Naive thymus-derived CD4-positive, alpha-beta T cell (primary cell): ENCODE results near the gene B4GALNT3. TPM values are rescaled to one million over a fixed set of nuclear protein-coding genes. Genes with fewer than 3 reads are reported as not detected.

Experiments
- ATAC-seq: fragments of 150-1000 bp; cut with Tn5 transposase; 2 replicates; pipeline ENCODE4 v1.10.0; 2021; ENCODE audit warnings: mild to moderate bottlenecking, moderate library complexity
- CTCF ChIA-PET: fragments of 350-600 bp; sonication (Branson Sonifier 250); formaldehyde crosslinking; loops from one replicate; lab custom pipeline; 2021; ENCODE audit warnings: antibody characterized with exemption; lab: Charles Lee
- POLR2A ChIA-PET: fragments of 350-600 bp; sonication (Branson Sonifier 250); formaldehyde crosslinking; loops from one replicate; lab custom pipeline; 2021; ENCODE audit warnings: antibody characterized with exemption, inconsistent platforms; lab: Charles Lee
- DNase-seq, 9 donors: peaks; one replicate each; pipeline versions ENCODE4 v3.0.0 to v3.0.0-alpha.2; 2020 to 2022; ENCODE audit warnings: mixed read lengths in 1 of 9
- H3K27ac ChIP-seq: one replicate; pipeline ENCODE4 v1.7.0; 2013; ENCODE audit warnings: mild to moderate bottlenecking, low read depth, low read length, moderate library complexity
- H3K27me3 ChIP-seq, 2 donors: one replicate each; pipeline ENCODE4 v1.7.0; 2013; ENCODE audit warnings: low read length in 2 of 2, mild to moderate bottlenecking in 2 of 2, moderate library complexity in 2 of 2; ENCODE audit not compliant: control insufficient read depth in 2 of 2, insufficient read depth in 2 of 2
- H3K36me3 ChIP-seq, 3 experiments: 1 replicate in 2 of 3; 2 replicates in 1 of 3; pipeline ENCODE4 v1.7.0; 2013; ENCODE audit warnings: low read length in 3 of 3, mild to moderate bottlenecking in 3 of 3, moderate library complexity in 1 of 3; ENCODE audit not compliant: insufficient read depth in 3 of 3, control insufficient read depth in 2 of 3
- H3K4me1 ChIP-seq, 2 donors: one replicate each; pipeline ENCODE4 v1.7.0; 2013; ENCODE audit warnings: low read length in 2 of 2, mild to moderate bottlenecking in 2 of 2, moderate library complexity in 1 of 2; ENCODE audit not compliant: control insufficient read depth in 2 of 2, insufficient read depth in 2 of 2
- H3K4me3 ChIP-seq: 2 replicates; pipeline ENCODE4 v1.7.0; 2013; ENCODE audit warnings: mild to moderate bottlenecking, low read length
- H3K9me3 ChIP-seq, 3 experiments: 1 replicate in 2 of 3; 2 replicates in 1 of 3; pipeline ENCODE4 v1.7.0; 2013; ENCODE audit warnings: low read length in 3 of 3; ENCODE audit not compliant: control insufficient read depth in 2 of 3
- H3K27ac Mint-ChIP-seq, 9 donors: one replicate each; pipeline ENCODE4 v1.8.0; 2020 to 2022; ENCODE audit warnings: mixed read lengths in 9 of 9, mild to moderate bottlenecking in 8 of 9, moderate library complexity in 5 of 9, inconsistent platforms in 2 of 9
- H3K27me3 Mint-ChIP-seq, 5 donors: one replicate each; pipeline ENCODE4 v1.8.0; 2021 to 2022; ENCODE audit warnings: mixed read lengths in 5 of 5, mild to moderate bottlenecking in 1 of 5
- H3K36me3 Mint-ChIP-seq, 5 donors: one replicate each; pipeline ENCODE4 v1.8.0; 2020 to 2022; ENCODE audit warnings: mixed read lengths in 5 of 5, mild to moderate bottlenecking in 3 of 5, inconsistent platforms in 1 of 5
- H3K4me1 Mint-ChIP-seq, 7 donors: one replicate each; pipeline ENCODE4 v1.8.0; 2020 to 2022; ENCODE audit warnings: mixed read lengths in 7 of 7, mild to moderate bottlenecking in 3 of 7, inconsistent platforms in 1 of 7
- H3K4me3 Mint-ChIP-seq, 10 donors: one replicate each; pipeline ENCODE4 v1.8.0; 2020 to 2022; ENCODE audit warnings: mild to moderate bottlenecking in 10 of 10, mixed read lengths in 10 of 10, moderate library complexity in 6 of 10, inconsistent platforms in 2 of 10
- H3K9me3 Mint-ChIP-seq, 11 donors: one replicate each; pipeline ENCODE4 v1.8.0; 2020 to 2022; ENCODE audit warnings: mixed read lengths in 11 of 11, mild to moderate bottlenecking in 4 of 11, inconsistent platforms in 1 of 11, moderate library complexity in 1 of 11
- intact Hi-C, 2 donors: fragments of 100-400 bp; cut with micrococcal nuclease; formaldehyde crosslinking; loops; one replicate each; pipeline ENCODE4 v1.15.1; 2023
- polyA plus RNA-seq, 2 donors: library from polyadenylated mRNA; unstranded; fragments of 300-500 nt; fragmentation: Illumina TruSeq; gene quantifications; one replicate each; pipeline ENCODE4 v1.2.3, GENCODE V29; 2021
- total RNA-seq, 6 experiments: library from RNA in 5 of 6; stranded (reverse) in 5 of 6; gene quantifications; 1 replicate in 5 of 6; 2 replicates in 1 of 6; pipeline ENCODE4 v1.2.3 and lab custom pipeline; 2021 to 2026

The B4GALNT3 gene
- total and polyA plus RNA-seq, 7 experiments from 2014 or later = 0.21 to 12.2 (median 1.3) TPM

GRCh38 chr12:447141-447540 is 12.6 kb upstream of the B4GALNT3 start:
- CTCF ChIA-PET = no interaction called here
- Histone ChIP-seq H3K4me1 (no peaks in the 10 kb centered on the region), H3K4me3 (no peak overlapping the region), H3K36me3 (no peaks in the 10 kb centered on the region), H3K9me3 (no peaks in the 10 kb centered on the region), H3K27ac (no peak overlapping the region), H3K27me3 (no peaks in the 10 kb centered on the region)
- H3K4me3 Mint-ChIP-seq = no peak overlapping the region
- H3K36me3 Mint-ChIP-seq = peaks cover 0 to 3% (median 0%) of the 10 kb centered on the region in 5 donors
- no peaks in the 10 kb centered on the region for H3K4me1 Mint-ChIP-seq
- DNase-seq = no peak
- no peaks in the 10 kb centered on the region for H3K9me3 Mint-ChIP-seq
- H3K27me3 Mint-ChIP-seq = peaks cover 0 to 7% (median 0%) of the 10 kb centered on the region in 5 donors
- H3K27ac Mint-ChIP-seq = no peak overlapping the region
- POLR2A ChIA-PET = no interaction called here
- no peak for ATAC-seq
- intact Hi-C loops = no loop called here

- H3K4me1 Mint-ChIP-seq = peaks cover 0 to 7% (median 0%) of the 10 kb centered on the region in 7 donors
- intact Hi-C loops = no loop called here
- no peaks in the 10 kb centered on the region for H3K36me3 Mint-ChIP-seq
- ChIA-PET POLR2A (no interaction called here), CTCF (interaction anchor here (1.0 to 1.5 kb wide), 4 partner anchors 14 to 109 kb away, joined by 3 to 5 read pairs (median 4); no protein-coding TSS in a partner anchor)
- no peak overlapping the region for H3K4me3 Mint-ChIP-seq
- H3K36me3 ChIP-seq = no peaks in the 10 kb centered on the region
- DNase-seq (no peak), ATAC-seq (no peak)
- no peaks in the 10 kb centered on the region for H3K4me1 ChIP-seq
- H3K27ac Mint-ChIP-seq = no peak overlapping the region
- H3K9me3 ChIP-seq = no peaks in the 10 kb centered on the region
- H3K27me3 Mint-ChIP-seq = peaks cover 0 to 7% (median 0%) of the 10 kb centered on the region in 5 donors
- H3K9me3 Mint-ChIP-seq = no peaks in the 10 kb centered on the region
- H3K27ac ChIP-seq = no peak overlapping the region
- H3K27me3 ChIP-seq = no peaks in the 10 kb centered on the region
- H3K4me3 ChIP-seq = no peak overlapping the region
These were observed 10.5 kb upstream of the B4GALNT3 start for GRCh38 chr12:449203-449602.

GRCh38 chr12:450438-450837 is 9.3 kb upstream of the B4GALNT3 start:
- Histone ChIP-seq H3K4me1 (no peaks in the 10 kb centered on the region), H3K27ac (no peak overlapping the region), H3K27me3 (no peaks in the 10 kb centered on the region), H3K4me3 (no peak overlapping the region), H3K9me3 (no peaks in the 10 kb centered on the region), H3K36me3 (no peaks in the 10 kb centered on the region)
- Mint-ChIP-seq H3K4me3 (no peak overlapping the region), H3K9me3 (no peaks in the 10 kb centered on the region), H3K36me3 (no peaks in the 10 kb centered on the region), H3K27ac (no peak overlapping the region), H3K4me1 (peaks cover 0 to 8% (median 0%) of the 10 kb centered on the region in 7 donors), H3K27me3 (peaks cover 0 to 15% (median 0%) of the 10 kb centered on the region in 5 donors)
- intact Hi-C loops = no loop called here
- no peak for ATAC-seq
- CTCF ChIA-PET = interaction anchor here (1.0 to 1.1 kb wide), 2 partner anchors 9 to 108 kb away, joined by 3 to 4 read pairs; no protein-coding TSS in a partner anchor
- POLR2A ChIA-PET = interaction anchor here (0.7 kb wide), 1 partner anchor 86 kb away, joined by 6 read pairs; no protein-coding TSS in a partner anchor
- DNase-seq = no peak

- Mint-ChIP-seq H3K36me3 (no peaks in the 10 kb centered on the region), H3K27me3 (peaks cover 0 to 35% (median 0%) of the 10 kb centered on the region in 5 donors), H3K4me3 (no peak overlapping the region), H3K4me1 (peaks cover 0 to 8% (median 0%) of the 10 kb centered on the region in 7 donors), H3K27ac (peak overlapping the region in 2 of 9 donors; percentile 55 to 62), H3K9me3 (peaks cover 0 to 2% (median 0%) of the 10 kb centered on the region in 11 donors)
- H3K9me3 ChIP-seq = no peaks in the 10 kb centered on the region
- ATAC-seq = no peak
- intact Hi-C loops = loop anchor here (1.0 kb wide), 1 partner anchor 95 kb away; no protein-coding TSS in a partner anchor
- H3K4me3 ChIP-seq = no peak overlapping the region
- ChIA-PET POLR2A (no interaction called here), CTCF (interaction anchor here (0.6 to 6.3 kb wide), 7 partner anchors 39 to 1151 kb away, joined by 3 to 36 read pairs (median 4); no protein-coding TSS in a partner anchor)
- H3K27ac ChIP-seq = no peak overlapping the region
- peak in 5 of 9 donors; percentile 35 to 84 (median 48) for DNase-seq
- no peaks in the 10 kb centered on the region for H3K27me3 ChIP-seq
- H3K4me1 ChIP-seq = no peaks in the 10 kb centered on the region
- H3K36me3 ChIP-seq = no peaks in the 10 kb centered on the region
These were observed 7.0 kb upstream of the B4GALNT3 start for GRCh38 chr12:452667-453210.

- H3K9me3 Mint-ChIP-seq = peaks cover 0 to 2% (median 0%) of the 10 kb centered on the region in 11 donors
These were observed 4.9 kb upstream of the B4GALNT3 start for GRCh38 chr12:454833-455232.

GRCh38 chr12:455821-456220 is 3.9 kb upstream of the B4GALNT3 start:
- intact Hi-C loops = loop anchor here in 1 of 2 donors (5.0 kb wide), 2 partner anchors 361 to 1136 kb away; partner anchors contain the start of gene FBXL14
- Mint-ChIP-seq H3K4me3 (no peak overlapping the region), H3K27me3 (peaks cover 0 to 54% (median 5%) of the 10 kb centered on the region in 5 donors)

More at GRCh38 chr12:454833-455232, 4.9 kb upstream of the B4GALNT3 start:
- peak; percentile 34 for ATAC-seq
- CTCF ChIA-PET = interaction anchor here (0.7 to 6.3 kb wide), 8 partner anchors 12 to 1319 kb away, joined by 3 to 36 read pairs (median 3); no protein-coding TSS in a partner anchor
- no peaks in the 10 kb centered on the region for H3K27me3 ChIP-seq
- H3K27ac Mint-ChIP-seq = peak overlapping the region in 5 of 9 donors; percentile 7 to 78 (median 26)
- H3K36me3 Mint-ChIP-seq = no peaks in the 10 kb centered on the region
- H3K27ac ChIP-seq = no peak overlapping the region
- no peak overlapping the region for H3K4me3 ChIP-seq
- peaks cover 0 to 54% (median 5%) of the 10 kb centered on the region in 5 donors for H3K27me3 Mint-ChIP-seq
- H3K36me3 ChIP-seq = no peaks in the 10 kb centered on the region
- H3K4me3 Mint-ChIP-seq = no peak overlapping the region
- H3K9me3 ChIP-seq = no peaks in the 10 kb centered on the region
- POLR2A ChIA-PET = interaction anchor here (1.3 kb wide), 1 partner anchor 104 kb away, joined by 3 read pairs; no protein-coding TSS in a partner anchor
- peaks cover 6 to 9% of the 10 kb centered on the region in 2 donors for H3K4me1 ChIP-seq
- intact Hi-C loops = loop anchor here in 1 of 2 donors (5.0 kb wide), 2 partner anchors 362 to 1137 kb away; partner anchors contain the start of gene FBXL14
- no peak for DNase-seq
- H3K4me1 Mint-ChIP-seq = peaks cover 5 to 23% (median 6%) of the 10 kb centered on the region in 7 donors

More at GRCh38 chr12:455821-456220, 3.9 kb upstream of the B4GALNT3 start:
- Histone ChIP-seq H3K36me3 (no peaks in the 10 kb centered on the region), H3K27me3 (no peaks in the 10 kb centered on the region), H3K27ac (no peak overlapping the region), H3K4me3 (no peak overlapping the region), H3K4me1 (peaks cover 6 to 9% of the 10 kb centered on the region in 2 donors), H3K9me3 (no peaks in the 10 kb centered on the region)
- Mint-ChIP-seq H3K27ac (no peak overlapping the region), H3K36me3 (no peaks in the 10 kb centered on the region), H3K4me1 (peaks cover 5 to 24% (median 7%) of the 10 kb centered on the region in 7 donors), H3K9me3 (peaks cover 0 to 2% (median 0%) of the 10 kb centered on the region in 11 donors)
- DNase-seq (no peak), ATAC-seq (no peak)
- ChIA-PET CTCF (interaction anchor here (6.3 kb wide), 1 partner anchor 92 kb away, joined by 36 read pairs; no protein-coding TSS in a partner anchor), POLR2A (no interaction called here)
